ENCODE data around the gene LIPC. TPM values are rescaled to one million over a fixed set of nuclear protein-coding genes. Genes with fewer than 3 reads are reported as not detected.

LIPC gene
- total RNA-seq, 1 donor from 2014 or later, result not detected

GRCh38 chr15:58430224-58430787 is 1.5 kb upstream of the LIPC start:
- Histone ChIP-seq H3K36me3 (no peaks in the 10 kb centered on the region), H3K4me1 (peaks cover 25% of the 10 kb centered on the region), H3K27me3 (no peaks in the 10 kb centered on the region), H3K27ac (no peak overlapping the region), H3K4me3 (no peak overlapping the region), H3K9me3 (no peaks in the 10 kb centered on the region)
- TF ChIP-seq POLR2AphosphoS5 (IDR thresholded peaks at IDR 0.05; ENCODE audit: insufficient read depth in 1 of 2, low read depth in 1 of 2) (no peak), CTCF (IDR thresholded peaks at IDR 0.05) (no peak), POLR2A (IDR thresholded peaks at IDR 0.05) (no peak)
- intact Hi-C loops (cut with DNase I), result no loop called here
- peak; percentile 46 to 49 for DNase-seq (ENCODE audit: extremely low spot score in 2 of 2)

- no peak overlapping the region for H3K4me3 ChIP-seq
- H3K9me3 ChIP-seq, result no peaks in the 10 kb centered on the region
- H3K27me3 ChIP-seq, result no peaks in the 10 kb centered on the region
- H3K36me3 ChIP-seq, result no peaks in the 10 kb centered on the region
- peaks cover 25% of the 10 kb centered on the region for H3K4me1 ChIP-seq
- intact Hi-C loops (cut with DNase I), result no loop called here
- H3K27ac ChIP-seq, result no peak overlapping the region
- TF ChIP-seq CTCF (IDR thresholded peaks at IDR 0.05) (no peak), POLR2A (IDR thresholded peaks at IDR 0.05) (no peak), POLR2AphosphoS5 (IDR thresholded peaks at IDR 0.05; ENCODE audit: insufficient read depth in 1 of 2, low read depth in 1 of 2) (peak in 1 of 2 donors; percentile 29)
- no peak for DNase-seq (ENCODE audit: extremely low spot score in 2 of 2)
Measured at GRCh38 chr15:58432401-58432800, 610 bp downstream of the LIPC start.

GRCh38 chr15:58433597-58434333 is 2.0 kb downstream of the LIPC start:
- no peaks in the 10 kb centered on the region for H3K36me3 ChIP-seq
- no peak overlapping the region for H3K4me3 ChIP-seq
- H3K9me3 ChIP-seq, result no peaks in the 10 kb centered on the region
- H3K27ac ChIP-seq, result peak overlapping the region; percentile 21
- intact Hi-C loops (cut with DNase I), result no loop called here
- no peaks in the 10 kb centered on the region for H3K27me3 ChIP-seq
- peaks cover 25% of the 10 kb centered on the region for H3K4me1 ChIP-seq
- peak in 1 of 2 donors; percentile 84 for DNase-seq (ENCODE audit: extremely low spot score in 2 of 2)
- TF ChIP-seq POLR2AphosphoS5 (IDR thresholded peaks at IDR 0.05; ENCODE audit: insufficient read depth in 1 of 2, low read depth in 1 of 2) (no peak), POLR2A (IDR thresholded peaks at IDR 0.05) (no peak), CTCF (IDR thresholded peaks at IDR 0.05) (no peak)

GRCh38 chr15:58434334-58434875 is 2.6 kb downstream of the LIPC start:
- H3K36me3 ChIP-seq, result no peaks in the 10 kb centered on the region
- no peaks in the 10 kb centered on the region for H3K27me3 ChIP-seq
- TF ChIP-seq POLR2AphosphoS5 (IDR thresholded peaks at IDR 0.05; ENCODE audit: insufficient read depth in 1 of 2, low read depth in 1 of 2), result no peak
- no peak for TF ChIP-seq CTCF (IDR thresholded peaks at IDR 0.05)
- TF ChIP-seq POLR2A (IDR thresholded peaks at IDR 0.05), result no peak
- H3K4me1 ChIP-seq, result peaks cover 25% of the 10 kb centered on the region
- no peaks in the 10 kb centered on the region for H3K9me3 ChIP-seq
- no peak overlapping the region for H3K4me3 ChIP-seq
- intact Hi-C loops (cut with DNase I), result no loop called here
- peak overlapping the region; percentile 21 for H3K27ac ChIP-seq
- DNase-seq (ENCODE audit: extremely low spot score in 2 of 2), result peak in 1 of 2 donors; percentile 74

- Histone ChIP-seq H3K27me3 (no peaks in the 10 kb centered on the region), H3K27ac (no peak overlapping the region), H3K4me1 (peaks cover 46% of the 10 kb centered on the region), H3K4me3 (no peak overlapping the region), H3K9me3 (no peaks in the 10 kb centered on the region), H3K36me3 (no peaks in the 10 kb centered on the region)
- intact Hi-C loops (cut with DNase I), result no loop called here
- TF ChIP-seq CTCF (IDR thresholded peaks at IDR 0.05), result no peak
- TF ChIP-seq POLR2AphosphoS5 (IDR thresholded peaks at IDR 0.05; ENCODE audit: insufficient read depth in 1 of 2, low read depth in 1 of 2), result no peak
- no peak for TF ChIP-seq POLR2A (IDR thresholded peaks at IDR 0.05)
- DNase-seq (ENCODE audit: extremely low spot score in 2 of 2), result no peak
Measured at GRCh38 chr15:58436552-58436951, 4.8 kb downstream of the LIPC start.
